ENCODE measurements around the gene WIPI1.
"Not testable (repeated sequence)": the region's sequence is repeated elsewhere in the genome, so short reads cannot be mapped to it uniquely, and the experiment has no call there.

Gene WIPI1

DNA sequence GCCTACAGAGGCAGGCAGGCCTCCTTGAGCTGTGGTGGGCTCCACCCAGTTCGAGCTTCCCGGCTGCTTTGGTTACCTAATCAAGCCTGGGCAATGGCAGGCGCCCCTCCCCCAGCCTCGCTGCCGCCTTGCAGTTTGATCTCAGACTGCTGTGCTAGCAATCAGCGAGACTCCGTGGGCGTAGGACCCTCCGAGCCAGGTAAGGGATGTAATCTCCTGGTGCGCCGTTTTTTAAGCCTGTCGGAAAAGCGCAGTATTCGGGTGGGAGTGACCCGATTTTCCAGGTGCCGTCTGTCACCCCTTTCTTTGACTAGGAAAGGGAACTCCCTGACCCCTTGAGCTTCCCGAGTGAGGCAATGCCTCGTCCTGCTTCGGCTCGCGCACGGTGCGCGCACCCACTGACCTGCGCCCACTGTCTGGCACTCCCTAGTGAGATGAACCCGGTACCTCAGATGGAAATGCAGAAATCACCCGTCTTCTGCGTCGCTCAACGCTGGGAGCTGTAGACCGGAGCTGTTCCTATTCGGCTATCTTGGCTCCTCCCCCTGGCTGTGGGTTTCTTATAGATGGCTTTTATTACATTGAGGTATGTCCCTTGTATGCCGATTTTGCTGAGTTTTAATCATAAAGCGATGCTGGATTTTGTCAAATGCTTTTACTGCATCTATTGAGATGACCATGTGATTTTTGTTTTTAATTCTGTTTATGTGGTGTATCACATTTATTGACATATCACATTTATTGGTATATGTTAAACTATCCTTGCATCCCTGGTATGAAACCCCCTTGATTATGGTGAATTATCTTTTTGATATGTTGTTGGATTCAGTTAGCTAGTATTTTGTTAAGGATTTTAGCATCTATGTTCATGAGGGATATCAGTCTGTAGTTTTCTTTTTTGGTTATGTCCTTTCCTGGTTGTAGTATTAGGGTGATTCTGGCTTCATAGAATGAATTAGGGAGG is 43.4 kb downstream of the WIPI1 start:
- DNase-seq (ENCODE audit: low spot score), result not testable (repeated sequence)

GRCh38 chr17:68407656-68408055 is 49.6 kb downstream of the WIPI1 start:
- DNase-seq (ENCODE audit: low spot score), result not testable (repeated sequence)

GRCh38 chr17:68403837-68404236 is 53.5 kb downstream of the WIPI1 start:
- not testable (repeated sequence) for DNase-seq (ENCODE audit: low spot score)

- no peak for DNase-seq (ENCODE audit: low spot score)
Observed at GRCh38 chr17:68403122-68403521, 54.2 kb downstream of the WIPI1 start.

DNA sequence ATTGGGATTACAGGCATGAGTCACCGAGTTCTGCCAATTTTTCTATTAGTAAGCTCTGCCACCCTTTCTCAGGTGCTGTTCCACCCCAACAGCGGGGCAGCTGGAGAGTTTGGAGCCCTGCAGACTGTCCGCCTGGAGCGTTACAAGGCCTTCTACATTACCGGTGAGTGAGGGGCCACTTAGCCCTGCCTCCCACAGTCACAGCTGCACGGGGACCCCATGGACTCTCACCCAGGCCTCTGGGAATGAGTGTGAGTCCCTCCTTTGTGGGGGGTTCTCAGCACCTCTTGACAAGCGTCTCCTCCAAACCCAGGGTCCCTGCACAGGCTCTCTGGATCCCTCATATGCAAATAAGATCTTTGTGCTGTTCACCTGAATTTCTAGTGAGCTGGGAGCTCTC is 56.0 kb downstream of the WIPI1 start:
- DNase-seq (ENCODE audit: low spot score), result no peak

DNA sequence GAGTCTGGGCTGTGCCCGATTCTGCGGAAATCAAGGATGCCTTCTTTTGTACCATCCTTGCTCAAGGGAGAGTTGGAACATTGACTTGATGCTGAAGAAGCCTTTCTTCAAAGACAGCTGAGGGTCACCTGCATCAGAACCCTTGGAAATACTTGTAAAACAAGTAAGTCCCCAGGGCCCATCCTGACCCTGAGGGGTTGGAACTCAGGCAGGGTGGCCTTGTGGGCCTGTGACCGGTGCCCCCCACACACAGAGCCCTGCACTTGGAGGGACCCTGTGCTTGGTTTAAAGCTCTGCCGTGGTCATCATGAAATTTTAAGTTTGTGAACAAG is 56.9 kb downstream of the WIPI1 start:
- DNase-seq (ENCODE audit: low spot score), result no peak

GRCh38 chr17:68399638-68400403 is 57.5 kb downstream of the WIPI1 start:
- DNase-seq (ENCODE audit: low spot score), result no peak

- peak; percentile 86 for DNase-seq (ENCODE audit: low spot score)
Observed at GRCh38 chr17:68398691-68399637, 58.3 kb downstream of the WIPI1 start.

DNA sequence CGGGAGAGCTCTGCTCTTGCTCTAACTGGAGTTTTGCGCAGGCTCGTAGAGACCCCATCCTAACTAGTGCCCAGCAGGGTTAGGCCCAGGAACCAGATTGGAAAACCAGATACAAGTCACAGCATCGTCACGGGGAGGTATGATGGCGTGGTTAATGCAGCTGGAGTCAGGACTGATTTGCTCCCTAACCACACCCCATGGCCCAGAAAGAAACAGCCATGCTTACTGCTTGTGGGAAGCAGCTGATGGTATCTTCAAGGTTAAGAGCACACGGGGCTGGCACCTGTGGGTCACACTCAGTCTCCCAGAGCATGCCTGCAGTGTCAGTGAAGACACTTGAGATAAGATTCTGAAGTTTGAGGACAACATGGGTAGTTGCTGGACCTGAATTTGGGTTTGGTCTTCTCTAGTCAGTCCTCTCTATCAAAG is 60.2 kb downstream of the WIPI1 start:
- DNase-seq (ENCODE audit: low spot score), result no peak

GRCh38 chr17:68396226-68397107 is 60.8 kb downstream of the WIPI1 start:
- DNase-seq (ENCODE audit: low spot score), result no peak

- DNase-seq (ENCODE audit: low spot score), result no peak
Observed at GRCh38 chr17:68394608-68395331, 62.5 kb downstream of the WIPI1 start.

DNA sequence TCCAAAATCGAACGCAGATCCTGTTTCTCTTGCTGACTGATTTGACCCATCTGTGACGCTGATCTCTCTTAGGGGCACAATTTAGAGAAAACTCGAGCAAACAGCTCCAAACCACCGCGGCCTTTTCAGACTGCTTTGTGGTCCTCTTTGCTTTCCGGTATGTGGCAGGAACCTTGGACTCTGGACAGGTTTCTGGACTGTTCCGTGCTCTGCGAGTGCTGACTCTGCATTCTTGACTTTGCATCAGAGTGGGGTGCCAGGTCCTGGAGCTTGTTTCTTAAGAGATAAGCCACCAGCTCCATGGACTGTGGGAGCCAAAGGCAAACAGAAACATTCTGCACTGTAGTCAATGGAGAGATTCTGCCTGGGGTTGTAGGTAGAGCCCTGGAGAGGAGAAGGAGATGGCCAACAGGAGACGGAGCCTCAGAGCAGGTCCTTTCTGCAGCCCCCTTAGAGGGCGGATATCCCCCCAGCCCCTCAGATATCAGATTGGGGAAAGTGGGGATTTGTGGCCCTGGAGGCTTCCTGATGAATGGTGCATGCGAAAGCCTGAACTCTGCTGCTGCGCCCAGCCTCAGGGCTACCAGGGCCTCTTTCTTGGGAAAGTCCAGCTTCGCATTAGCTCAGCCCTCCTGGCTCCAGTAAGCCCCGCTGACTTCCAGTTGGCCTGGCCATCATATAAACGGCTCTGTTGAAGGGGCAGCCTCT is 65.6 kb downstream of the WIPI1 start:
- no peak for DNase-seq (ENCODE audit: low spot score)

- no peak for DNase-seq (ENCODE audit: low spot score)
Observed at GRCh38 chr17:68390888-68391545, 66.3 kb downstream of the WIPI1 start.

- DNase-seq (ENCODE audit: low spot score), result no peak
Observed at GRCh38 chr17:68389041-68389440, 68.3 kb downstream of the WIPI1 start.

DNA sequence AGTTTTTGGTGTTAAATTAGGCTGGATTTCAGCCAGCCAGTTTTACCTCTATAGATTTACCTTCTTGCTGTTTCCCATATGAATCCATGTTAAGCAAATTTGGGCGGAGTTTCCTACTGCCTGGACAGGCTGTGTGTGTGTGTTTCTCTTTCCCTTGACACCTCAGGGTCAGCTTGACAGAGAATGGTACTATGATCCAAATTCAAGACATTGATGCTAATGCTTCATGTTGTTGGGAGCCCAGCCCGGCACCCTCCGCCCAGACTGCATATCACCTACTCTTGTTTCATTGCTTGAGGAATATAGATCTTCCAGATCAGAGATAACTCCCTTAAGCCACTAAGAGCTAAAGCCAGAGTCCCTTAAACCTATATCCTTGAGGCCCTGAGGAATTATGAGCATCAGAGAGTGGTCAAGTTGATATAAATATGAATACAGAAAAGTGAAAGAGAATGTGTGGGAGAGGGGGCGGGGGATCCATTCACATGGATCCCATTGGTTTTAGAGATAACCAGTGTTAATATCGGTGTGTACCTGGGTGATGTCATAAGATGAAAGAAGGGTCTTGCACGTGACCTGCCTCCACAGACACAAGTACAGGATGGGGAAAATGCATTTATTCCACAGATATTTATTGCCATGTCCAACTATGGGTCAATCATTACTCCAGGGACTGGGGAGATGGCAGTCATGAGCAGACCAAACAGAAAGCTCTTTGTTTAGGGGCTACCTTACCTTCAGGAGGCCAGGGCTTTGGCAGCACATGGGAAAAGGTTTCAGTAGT is 69.7 kb downstream of the WIPI1 start:
- DNase-seq (ENCODE audit: low spot score), result no peak

DNA sequence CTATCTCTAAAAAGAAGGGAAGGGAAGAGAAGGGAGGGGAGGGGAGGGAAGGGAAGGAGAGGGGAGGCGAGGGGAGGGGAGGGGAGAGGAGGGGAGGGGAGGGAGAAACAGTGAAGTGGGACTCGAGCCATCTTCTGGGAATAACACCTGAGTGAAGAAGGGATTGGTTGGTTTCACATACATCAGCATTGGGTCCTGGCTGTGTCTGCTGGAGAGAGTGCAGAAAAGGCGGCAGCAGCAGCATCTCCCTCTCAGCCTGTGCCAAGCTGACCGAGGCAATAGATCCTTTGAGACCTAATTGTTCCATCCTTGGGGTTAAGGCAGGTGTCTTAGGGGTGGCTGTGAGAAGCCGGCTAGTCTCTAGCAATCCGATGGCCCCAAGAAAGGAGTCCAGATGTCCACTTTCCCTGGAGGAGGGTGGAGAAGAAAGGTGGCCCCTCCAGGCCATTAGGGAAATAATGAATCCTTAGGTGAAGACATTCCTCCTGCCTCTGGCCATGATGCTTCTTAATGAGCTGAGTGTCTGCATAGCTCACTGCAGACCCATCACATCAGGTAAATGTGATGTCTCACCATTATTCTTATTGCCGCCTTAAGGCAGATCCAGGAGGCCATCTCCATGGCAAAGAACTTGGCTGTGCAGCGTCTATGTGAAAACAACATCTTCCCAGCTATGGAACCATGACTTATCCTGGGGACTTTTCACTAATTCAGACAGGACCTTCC is 71.6 kb downstream of the WIPI1 start:
- no peak for DNase-seq (ENCODE audit: low spot score)

DNA sequence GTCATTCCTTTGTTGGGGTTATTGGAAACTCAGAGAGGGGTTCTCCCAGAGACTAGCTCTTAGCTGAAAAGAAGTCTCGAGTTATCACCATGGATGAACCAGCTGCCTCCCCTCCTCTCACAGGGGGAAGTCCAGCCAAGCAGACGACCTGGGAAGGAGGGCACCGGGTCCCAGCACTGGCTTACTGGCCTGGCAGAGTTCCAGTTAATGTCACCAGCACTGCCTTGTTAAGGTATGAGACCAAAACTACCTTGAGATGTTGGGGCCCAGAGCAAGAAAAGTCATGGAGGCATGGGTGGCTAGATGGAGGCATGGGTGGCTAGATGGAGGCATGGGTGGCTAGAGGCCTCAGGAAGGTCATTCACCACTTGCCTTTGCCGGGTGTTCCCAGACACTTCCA is 72.4 kb downstream of the WIPI1 start:
- no peak for DNase-seq (ENCODE audit: low spot score)

DNA sequence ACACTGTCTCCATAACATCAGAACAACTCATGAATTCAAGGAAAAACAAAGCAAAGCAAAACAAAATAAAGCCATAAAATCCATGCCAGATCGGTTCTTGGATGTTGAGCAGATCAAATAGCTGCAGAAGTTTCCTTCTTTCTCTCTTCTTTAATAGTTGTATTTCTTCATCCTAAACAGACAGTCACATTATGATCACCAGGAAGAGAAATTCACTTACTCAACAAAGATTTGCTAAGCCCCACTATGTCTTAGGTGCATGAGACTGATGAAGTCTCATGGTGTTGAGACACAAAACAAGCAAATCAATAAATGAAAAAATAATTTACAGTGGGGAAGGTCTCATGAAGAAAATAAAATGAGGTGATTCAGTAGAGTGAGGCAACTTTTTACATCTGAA is 72.8 kb downstream of the WIPI1 start:
- DNase-seq (ENCODE audit: low spot score), result no peak

All from HuH-7.5 (cell line).